ENCODE results near the gene DSC1.
"Not testable (repeated sequence)": the region's sequence is repeated elsewhere in the genome, so short reads cannot be mapped to it uniquely, and the experiment has no call there.

The DSC1 gene

DNA sequence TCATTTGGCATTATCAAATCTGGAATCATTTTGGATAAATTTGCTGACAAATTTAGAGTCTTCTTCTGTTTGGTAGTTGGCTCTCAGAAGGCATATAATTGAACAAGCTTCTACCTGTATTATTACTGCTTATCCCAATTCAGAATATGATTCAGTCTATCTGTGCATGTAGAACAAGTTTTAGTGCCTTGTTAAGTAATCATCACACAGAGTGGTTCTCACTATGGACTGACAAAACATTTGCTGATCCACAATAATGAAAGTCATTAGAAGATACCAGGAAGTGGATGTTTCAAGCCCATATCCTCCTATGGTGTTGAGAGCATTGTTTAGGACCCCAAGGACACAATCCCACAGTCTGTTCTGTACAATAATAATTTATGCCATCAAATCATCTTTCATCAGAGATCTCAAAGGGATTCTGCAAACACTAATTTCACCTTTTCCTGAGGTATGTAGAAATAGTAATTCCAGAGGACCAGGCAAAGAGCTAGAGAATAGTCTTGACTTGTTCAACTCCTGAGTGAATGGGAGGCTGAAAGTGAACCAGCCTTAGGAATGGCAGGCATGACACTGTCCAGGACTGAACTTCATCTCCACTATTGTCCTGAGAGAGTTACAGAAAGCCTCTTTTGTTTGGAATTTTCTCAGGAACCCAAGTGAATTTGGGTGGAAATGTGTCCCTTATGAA is 29.6 kb upstream of the DSC1 start:
- H3K4me3 ChIP-seq (ENCODE audit: low read depth, low read length): no peak overlapping the region
- TF ChIP-seq, protein P1, sequence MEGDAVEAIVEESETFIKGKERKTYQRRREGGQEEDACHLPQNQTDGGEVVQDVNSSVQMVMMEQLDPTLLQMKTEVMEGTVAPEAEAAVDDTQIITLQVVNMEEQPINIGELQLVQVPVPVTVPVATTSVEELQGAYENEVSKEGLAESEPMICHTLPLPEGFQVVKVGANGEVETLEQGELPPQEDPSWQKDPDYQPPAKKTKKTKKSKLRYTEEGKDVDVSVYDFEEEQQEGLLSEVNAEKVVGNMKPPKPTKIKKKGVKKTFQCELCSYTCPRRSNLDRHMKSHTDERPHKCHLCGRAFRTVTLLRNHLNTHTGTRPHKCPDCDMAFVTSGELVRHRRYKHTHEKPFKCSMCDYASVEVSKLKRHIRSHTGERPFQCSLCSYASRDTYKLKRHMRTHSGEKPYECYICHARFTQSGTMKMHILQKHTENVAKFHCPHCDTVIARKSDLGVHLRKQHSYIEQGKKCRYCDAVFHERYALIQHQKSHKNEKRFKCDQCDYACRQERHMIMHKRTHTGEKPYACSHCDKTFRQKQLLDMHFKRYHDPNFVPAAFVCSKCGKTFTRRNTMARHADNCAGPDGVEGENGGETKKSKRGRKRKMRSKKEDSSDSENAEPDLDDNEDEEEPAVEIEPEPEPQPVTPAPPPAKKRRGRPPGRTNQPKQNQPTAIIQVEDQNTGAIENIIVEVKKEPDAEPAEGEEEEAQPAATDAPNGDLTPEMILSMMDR (IDR thresholded peaks at IDR 0.05; ENCODE audit: control insufficient read depth, extremely low read depth, insufficient read depth): no peak
- no peak for DNase-seq (ENCODE audit: low read depth)

DNA sequence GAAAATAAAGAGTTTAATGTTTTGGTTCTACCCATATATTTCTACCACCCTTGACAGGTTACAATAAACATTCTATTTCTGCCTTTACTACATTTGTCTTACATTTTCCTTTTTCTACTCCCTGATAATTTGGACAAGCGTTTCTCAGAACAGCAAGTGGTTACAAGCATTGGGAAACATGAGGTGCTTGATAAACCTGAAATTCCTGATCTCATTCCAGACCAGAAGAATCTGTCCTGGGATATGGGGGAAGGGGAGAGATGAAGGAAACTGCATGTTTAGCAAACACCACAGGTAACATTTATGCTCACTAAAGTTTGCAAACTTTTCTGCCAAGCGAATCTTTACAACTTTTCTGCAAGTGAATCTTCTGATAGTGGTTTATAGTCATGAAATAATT is 28.3 kb upstream of the DSC1 start:
- TF ChIP-seq, protein P1 (IDR thresholded peaks at IDR 0.05; ENCODE audit: control insufficient read depth, extremely low read depth, insufficient read depth): no peak
- no peak overlapping the region for H3K4me3 ChIP-seq (ENCODE audit: low read depth, low read length)
- peak; percentile 84 for DNase-seq (ENCODE audit: low read depth)

DNA sequence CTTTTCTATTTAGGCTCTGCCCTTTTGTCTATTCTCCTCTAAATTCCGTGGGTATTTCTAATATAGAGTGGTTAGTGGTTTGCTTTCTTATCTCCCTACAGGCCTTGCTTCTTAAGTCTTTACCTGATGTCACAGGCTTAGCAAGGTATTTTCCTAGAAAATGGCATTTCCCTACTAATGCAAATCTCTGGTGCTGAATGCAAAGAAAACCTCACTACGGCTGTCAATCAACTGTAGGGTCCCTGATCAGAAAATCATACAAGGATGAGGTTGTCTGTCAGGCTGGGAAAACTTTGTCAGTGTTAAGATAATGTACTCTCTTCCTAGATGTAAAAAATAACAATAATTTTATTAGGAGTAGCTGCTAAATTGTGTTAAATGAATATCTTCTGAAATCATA is 27.1 kb upstream of the DSC1 start:
- TF ChIP-seq, protein P1 (IDR thresholded peaks at IDR 0.05; ENCODE audit: control insufficient read depth, extremely low read depth, insufficient read depth): no peak
- no peak overlapping the region for H3K4me3 ChIP-seq (ENCODE audit: low read depth, low read length)
- no peak for DNase-seq (ENCODE audit: low read depth)

DNA sequence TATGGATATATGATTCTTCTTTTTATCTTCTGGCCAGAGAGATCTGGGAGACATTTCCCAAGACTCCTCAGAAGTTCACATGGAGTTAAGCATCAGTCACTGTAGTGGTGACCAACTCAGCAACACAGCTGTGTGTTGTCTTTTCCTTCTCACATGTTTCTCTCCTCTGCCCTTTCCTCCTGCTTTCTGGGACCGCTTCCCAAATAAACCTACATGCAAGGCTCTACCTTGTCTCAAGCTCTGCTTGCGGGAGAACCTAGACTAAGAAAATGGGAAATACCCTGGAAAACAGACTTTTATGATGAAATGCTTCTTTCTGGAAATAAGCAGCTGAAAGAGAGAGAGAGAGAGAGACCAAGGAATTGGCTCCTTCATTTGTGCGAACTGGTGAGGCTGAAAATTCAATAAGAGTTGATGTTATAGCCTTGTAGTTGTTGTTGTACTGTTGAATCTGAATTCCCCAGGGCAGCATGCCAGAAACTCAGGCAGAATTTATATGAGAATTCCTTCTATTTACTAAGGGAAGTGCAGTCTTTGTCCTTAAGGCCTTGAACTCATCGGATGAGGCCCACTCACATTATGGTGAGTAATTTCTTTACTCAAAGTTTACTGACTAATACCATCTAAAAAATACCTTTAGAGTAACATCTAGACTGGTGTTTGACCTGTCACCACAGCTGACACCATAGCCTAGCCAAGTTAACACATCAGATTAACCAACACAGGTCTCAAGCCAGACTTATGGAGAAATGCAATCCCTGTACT is 22.7 kb upstream of the DSC1 start:
- DNase-seq (ENCODE audit: low read depth): peak; percentile 44
- TF ChIP-seq, protein P1 (IDR thresholded peaks at IDR 0.05; ENCODE audit: control insufficient read depth, extremely low read depth, insufficient read depth): no peak
- no peak overlapping the region for H3K4me3 ChIP-seq (ENCODE audit: low read depth, low read length)

DNA sequence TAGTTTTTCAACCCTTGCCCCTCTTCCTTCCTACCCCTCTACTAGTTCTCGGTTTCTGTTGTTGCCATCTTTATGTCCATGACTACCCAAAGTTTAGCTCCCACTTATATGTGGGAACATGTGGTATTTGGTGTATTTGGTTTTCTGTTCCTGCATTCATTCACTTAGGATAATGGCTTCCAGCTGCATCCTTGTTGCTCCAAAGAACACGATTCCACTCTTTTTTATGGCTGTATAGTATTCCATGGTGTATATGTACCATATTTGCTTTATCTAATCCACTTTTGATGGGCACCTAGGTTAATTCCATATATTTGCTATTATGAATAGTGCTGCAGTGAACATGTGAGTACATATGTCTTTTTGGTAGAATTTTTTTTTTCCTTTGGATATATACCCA is 20.6 kb upstream of the DSC1 start:
- no peak for DNase-seq (ENCODE audit: low read depth)
- H3K4me3 ChIP-seq (ENCODE audit: low read depth, low read length): no peak overlapping the region
- TF ChIP-seq, protein P1 (IDR thresholded peaks at IDR 0.05; ENCODE audit: control insufficient read depth, extremely low read depth, insufficient read depth): no peak

DNA sequence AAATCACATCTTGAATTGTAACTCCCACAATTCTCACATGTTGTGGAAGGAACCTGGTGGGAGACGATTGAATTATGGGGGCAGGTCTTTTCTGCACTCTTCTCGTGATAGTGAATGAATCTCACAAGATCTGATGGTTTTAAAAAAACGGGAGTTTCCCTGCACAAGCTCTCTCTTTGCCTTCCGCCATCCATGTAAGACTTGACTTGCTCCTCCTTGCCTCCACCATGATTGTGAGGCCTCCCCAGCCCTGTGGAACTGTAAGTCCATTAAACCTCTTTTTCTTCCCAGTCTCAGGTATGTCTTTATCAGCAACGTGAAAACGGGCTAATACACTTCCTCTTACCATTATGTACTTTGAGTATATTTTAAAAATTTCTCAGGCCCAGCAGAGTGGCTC is 14.7 kb upstream of the DSC1 start:
- not testable (repeated sequence) for DNase-seq (ENCODE audit: low read depth); H3K4me3 ChIP-seq (ENCODE audit: low read depth, low read length)

DNA sequence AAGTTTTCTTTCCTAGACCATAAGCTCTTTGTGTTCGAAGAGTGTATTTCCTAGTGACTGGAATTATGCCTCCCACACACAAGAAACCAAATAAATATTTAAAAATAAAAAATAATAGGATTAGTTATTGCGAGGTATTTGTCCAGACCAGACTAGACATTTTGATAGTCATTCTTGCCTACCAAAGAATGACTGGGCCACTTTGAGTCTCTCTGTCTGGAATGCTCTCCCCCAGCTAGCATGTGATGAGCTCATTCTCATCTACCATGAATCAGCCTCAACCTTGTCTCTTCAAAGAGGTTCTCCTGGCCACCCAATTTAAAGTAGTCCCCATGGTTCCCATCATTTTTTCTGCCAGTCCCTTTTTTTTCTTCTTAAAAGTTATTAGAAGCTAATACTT is 13.9 kb upstream of the DSC1 start:
- DNase-seq (ENCODE audit: low read depth): no peak
- TF ChIP-seq, protein P1 (IDR thresholded peaks at IDR 0.05; ENCODE audit: control insufficient read depth, extremely low read depth, insufficient read depth): no peak
- no peak overlapping the region for H3K4me3 ChIP-seq (ENCODE audit: low read depth, low read length)
